HepG2 (cell line): ENCODE measurements around the gene CNTN2. TPM values are rescaled to one million over a fixed set of nuclear protein-coding genes. Genes with fewer than 3 reads are reported as not detected.

Source experiments
- CC2D1A ChIP-seq: sonication (generic); formaldehyde crosslinking; IDR thresholded peaks from 2 replicates; pipeline ENCODE4 v1.8.1; 2023; ENCODE audit warnings: mild to moderate bottlenecking, missing genetic modification reagents
- EZH2 ChIP-seq: conservative IDR thresholded peaks from 2 replicates; pipeline ENCODE4 v1.6.1; 2012; ENCODE audit warnings: mild to moderate bottlenecking, low read depth, low read length, moderate library complexity
- HOXA7 ChIP-seq: sonication (generic); formaldehyde crosslinking; IDR thresholded peaks from 2 replicates; pipeline ENCODE4 v1.8.1; 2022; ENCODE audit warnings: mild to moderate bottlenecking, missing genetic modification reagents, moderate library complexity
- HOXD1 ChIP-seq: sonication (generic); formaldehyde crosslinking; IDR thresholded peaks from 2 replicates; pipeline ENCODE4 v1.5.0; 2020; ENCODE audit warnings: missing genetic modification reagents
- MLXIP ChIP-seq: sonication (generic); formaldehyde crosslinking; IDR thresholded peaks from 2 replicates; pipeline ENCODE4 v1.9.0; 2021; ENCODE audit warnings: missing genetic modification reagents, borderline replicate concordance
- NFATC3 ChIP-seq: sonication (generic); formaldehyde crosslinking; IDR thresholded peaks from 2 replicates; pipeline ENCODE4 v1.5.1; 2020; ENCODE audit warnings: mild to moderate bottlenecking, missing genetic modification reagents
- NPAS2 ChIP-seq: sonication (generic); formaldehyde crosslinking; IDR thresholded peaks from 2 replicates; pipeline ENCODE4 v1.8.0; 2022; ENCODE audit warnings: mild to moderate bottlenecking, missing genetic modification reagents, borderline replicate concordance
- NR0B2 ChIP-seq: sonication (generic); formaldehyde crosslinking; IDR thresholded peaks from 2 replicates; pipeline ENCODE4 v1.4.0; 2020; ENCODE audit warnings: mild to moderate bottlenecking, missing genetic modification reagents
- PHF21A ChIP-seq: sonication (generic); formaldehyde crosslinking; IDR thresholded peaks from 2 replicates; pipeline ENCODE4 v1.5.0; 2020; ENCODE audit warnings: mild to moderate bottlenecking, missing genetic modification reagents
- PPARG ChIP-seq: conservative IDR thresholded peaks from 2 replicates; pipeline ENCODE4 v1.6.1; 2016; ENCODE audit warnings: missing biosample characterization, missing genetic modification reagents
- REPIN1 ChIP-seq: sonication (generic); formaldehyde crosslinking; IDR thresholded peaks from 2 replicates; pipeline ENCODE4 v1.8.0; 2022; ENCODE audit warnings: missing genetic modification reagents, low read depth, mild to moderate bottlenecking, borderline replicate concordance
- TFDP1 ChIP-seq: IDR thresholded peaks from 2 replicates; pipeline ENCODE4 v1.6.1; 2016; ENCODE audit warnings: missing compliant biosample characterization, missing genetic modification reagents, borderline replicate concordance
- THAP8 ChIP-seq: sonication (generic); formaldehyde crosslinking; IDR thresholded peaks from 2 replicates; pipeline ENCODE4 v1.5.1; 2020; ENCODE audit warnings: missing genetic modification reagents, mild to moderate bottlenecking, borderline replicate concordance
- THYN1 ChIP-seq: sonication (generic); formaldehyde crosslinking; IDR thresholded peaks from 2 replicates; pipeline ENCODE4 v1.8.1; 2023; ENCODE audit warnings: low read depth, mild to moderate bottlenecking, moderate library complexity, missing genetic modification reagents, borderline replicate concordance
- TOPORS ChIP-seq: sonication (generic); formaldehyde crosslinking; IDR thresholded peaks from 2 replicates; pipeline ENCODE4 v1.8.0; 2023; ENCODE audit warnings: mild to moderate bottlenecking, missing genetic modification reagents
- ZBTB39 ChIP-seq: sonication (generic); formaldehyde crosslinking; IDR thresholded peaks from 2 replicates; pipeline ENCODE4 v1.5.0; 2020; ENCODE audit warnings: missing genetic modification reagents
- ZKSCAN5 ChIP-seq: sonication (generic); formaldehyde crosslinking; IDR thresholded peaks from 2 replicates; pipeline ENCODE4 v1.5.1; 2020; ENCODE audit warnings: mild to moderate bottlenecking, missing genetic modification reagents
- ZNF17 ChIP-seq: sonication (generic); formaldehyde crosslinking; IDR thresholded peaks from 2 replicates; pipeline ENCODE4 v1.5.0; 2020; ENCODE audit warnings: mild to moderate bottlenecking, missing genetic modification reagents
- ZNF570 ChIP-seq: sonication (generic); formaldehyde crosslinking; IDR thresholded peaks from 2 replicates; pipeline ENCODE4 v1.4.0; 2020; ENCODE audit warnings: mild to moderate bottlenecking, missing genetic modification reagents, borderline replicate concordance
- ZNF577 ChIP-seq: sonication (generic); formaldehyde crosslinking; IDR thresholded peaks from 2 replicates; pipeline ENCODE4 v1.4.0; 2020; ENCODE audit warnings: mild to moderate bottlenecking, low read depth, missing genetic modification reagents, borderline replicate concordance
- ZNF709 ChIP-seq: sonication (generic); formaldehyde crosslinking; IDR thresholded peaks from 2 replicates; pipeline ENCODE4 v1.5.0; 2020; ENCODE audit warnings: mild to moderate bottlenecking, missing genetic modification reagents
- polyA plus RNA-seq, 8 experiments: library from polyadenylated mRNA; depleted of rRNA in 3 of 8; stranded (reverse) in 7 of 8; unstranded in 1 of 8; fragments of >200 nt; fragmentation: Illumina TruSeq in 4 of 8; extraction: Trizol in 4 of 8; gene quantifications; 2 replicates each; pipeline versions ENCODE4 v1.2.1 to v1.2.3, GENCODE V29; 2011 to 2016; ENCODE audit warnings: low read depth in 4 of 8, missing spikeins in 1 of 8, mixed read lengths in 1 of 8; ENCODE audit not compliant: insufficient read depth in 1 of 8
- total RNA-seq, 5 experiments: library from RNA; depleted of rRNA; stranded (reverse); fragments of >200 nt; fragmentation: Illumina TruSeq; extraction: Trizol; gene quantifications; 2 replicates each; pipeline ENCODE4 v1.2.3, GENCODE V29; 2016; ENCODE audit warnings: low read depth in 1 of 5

The CNTN2 gene
- total and polyA plus RNA-seq, 2 of the 13 experiments (the other 11 are each of a cell fraction or from before 2014, with no cell fraction given), result not detected

- TF ChIP-seq NFATC3 (CRISPR knock-in tag), result no peak
- peak; percentile 75 for TF ChIP-seq REPIN1 (CRISPR knock-in tag)
- peak; percentile 94 for TF ChIP-seq PHF21A (CRISPR knock-in tag)
- no peak for TF ChIP-seq ZBTB39 (CRISPR knock-in tag)
- no peak for TF ChIP-seq ZNF17 (CRISPR knock-in tag)
- TF ChIP-seq ZNF570 (CRISPR knock-in tag), result no peak
- TF ChIP-seq NPAS2 (CRISPR knock-in tag), result no peak
- no peak for TF ChIP-seq MLXIP (CRISPR knock-in tag)
- TF ChIP-seq NR0B2 (CRISPR knock-in tag), result no peak; the same call in 1 of the 2 replicates
- TF ChIP-seq ZNF709 (CRISPR knock-in tag), result no peak
- TF ChIP-seq ZNF577 (CRISPR knock-in tag), result no peak
- TF ChIP-seq TFDP1 (CRISPR knock-in tag), result peak; percentile 58
- TF ChIP-seq HOXA7 (CRISPR knock-in tag), result no peak
- no peak; the same call in 1 of the 2 replicates for TF ChIP-seq ZKSCAN5 (CRISPR knock-in tag)
- 0 out of 2 replicates have a peak, but pooled peaks have one; percentile 50 for TF ChIP-seq TOPORS (CRISPR knock-in tag)
- TF ChIP-seq EZH2, result no peak
- 0 out of 2 replicates have a peak, but pooled peaks have one; percentile 29 for TF ChIP-seq CC2D1A (CRISPR knock-in tag)
- TF ChIP-seq THAP8, result no peak
- no peak for TF ChIP-seq HOXD1 (CRISPR knock-in tag)
- peak; percentile 67 for TF ChIP-seq PPARG
- no peak for TF ChIP-seq THYN1 (CRISPR knock-in tag)
These were observed 78.9 kb downstream of the CNTN2 start, which contains the start of gene RBBP5 (continued) for GRCh38 chr1:205121660-205122488.
